BE2C (cell line): Measurements from ENCODE around the gene OTX2.

ENCODE experiments used
- DNase-seq: peaks from one replicate; pipeline ENCODE4 v3.0.0-alpha.2; 2020
- H3K27me3 ChIP-seq: fragments of 250-450 bp; sonication (Bioruptor Pico); 2 replicates; pipeline ENCODE4 v1.5.1; 2020; ENCODE audit warnings: mild to moderate bottlenecking
- H3K36me3 ChIP-seq: fragments of 250-450 bp; sonication (Bioruptor Pico); 2 replicates; pipeline ENCODE4 v1.5.1; 2020; ENCODE audit warnings: mild to moderate bottlenecking
- H3K4me1 ChIP-seq: fragments of 250-450 bp; sonication (Bioruptor Pico); 2 replicates; pipeline ENCODE4 v1.5.1; 2020
- H3K4me3 ChIP-seq: 2 replicates; pipeline ENCODE4 v1.5.1; 2011; ENCODE audit warnings: low read depth, low read length
- H3K9me3 ChIP-seq: fragments of 250-450 bp; sonication (Bioruptor Pico); 2 replicates; pipeline ENCODE4 v1.5.1; 2020
- CTCF ChIP-seq: IDR thresholded peaks from 2 replicates; pipeline ENCODE4 v1.5.1; 2012; ENCODE audit warnings: mild to moderate bottlenecking, low read depth, low read length

OTX2 gene

GRCh38 chr14:56846970-56847930 is 37.0 kb upstream of the OTX2 start:
- Histone ChIP-seq H3K9me3 (no peaks in the 10 kb centered on the region), H3K4me3 (no peak overlapping the region), H3K4me1 (no peaks in the 10 kb centered on the region), H3K27me3 (peaks cover 22% of the 10 kb centered on the region), H3K36me3 (no peaks in the 10 kb centered on the region)
- no peak for DNase-seq
- no peak for TF ChIP-seq CTCF

GRCh38 chr14:56844406-56845002 is 34.2 kb upstream of the OTX2 start:
- Histone ChIP-seq H3K27me3 (peaks cover 22% of the 10 kb centered on the region), H3K4me1 (no peaks in the 10 kb centered on the region), H3K36me3 (no peaks in the 10 kb centered on the region), H3K9me3 (no peaks in the 10 kb centered on the region), H3K4me3 (no peak overlapping the region)
- DNase-seq = no peak
- no peak for TF ChIP-seq CTCF

GRCh38 chr14:56841611-56842010 is 31.3 kb upstream of the OTX2 start:
- Histone ChIP-seq H3K4me3 (no peak overlapping the region), H3K27me3 (peaks cover 20% of the 10 kb centered on the region; the same call in 1 of the 2 replicates), H3K9me3 (no peaks in the 10 kb centered on the region), H3K36me3 (no peaks in the 10 kb centered on the region), H3K4me1 (no peaks in the 10 kb centered on the region)
- DNase-seq = no peak
- TF ChIP-seq CTCF = no peak

GRCh38 chr14:56840221-56840620 is 29.9 kb upstream of the OTX2 start:
- peaks cover 10% of the 10 kb centered on the region; the same call in 1 of the 2 replicates for H3K27me3 ChIP-seq
- H3K36me3 ChIP-seq = no peaks in the 10 kb centered on the region
- H3K4me1 ChIP-seq = no peaks in the 10 kb centered on the region
- no peak overlapping the region for H3K4me3 ChIP-seq
- no peak for DNase-seq
- no peaks in the 10 kb centered on the region for H3K9me3 ChIP-seq
- no peak for TF ChIP-seq CTCF

GRCh38 chr14:56829151-56829550 is 18.9 kb upstream of the OTX2 start:
- H3K4me3 ChIP-seq = no peak overlapping the region
- no peaks in the 10 kb centered on the region for H3K27me3 ChIP-seq
- no peaks in the 10 kb centered on the region for H3K9me3 ChIP-seq
- TF ChIP-seq CTCF = no peak
- no peaks in the 10 kb centered on the region for H3K4me1 ChIP-seq
- H3K36me3 ChIP-seq = no peaks in the 10 kb centered on the region
- DNase-seq = no peak

GRCh38 chr14:56826214-56826613 is 15.9 kb upstream of the OTX2 start:
- Histone ChIP-seq H3K4me1 (no peaks in the 10 kb centered on the region), H3K27me3 (no peaks in the 10 kb centered on the region; the same call in 1 of the 2 replicates), H3K9me3 (no peaks in the 10 kb centered on the region), H3K36me3 (no peaks in the 10 kb centered on the region), H3K4me3 (no peak overlapping the region)
- DNase-seq = no peak
- no peak for TF ChIP-seq CTCF
